ENCODE results near the gene PTPRN2.

PTPRN2 gene

DNA sequence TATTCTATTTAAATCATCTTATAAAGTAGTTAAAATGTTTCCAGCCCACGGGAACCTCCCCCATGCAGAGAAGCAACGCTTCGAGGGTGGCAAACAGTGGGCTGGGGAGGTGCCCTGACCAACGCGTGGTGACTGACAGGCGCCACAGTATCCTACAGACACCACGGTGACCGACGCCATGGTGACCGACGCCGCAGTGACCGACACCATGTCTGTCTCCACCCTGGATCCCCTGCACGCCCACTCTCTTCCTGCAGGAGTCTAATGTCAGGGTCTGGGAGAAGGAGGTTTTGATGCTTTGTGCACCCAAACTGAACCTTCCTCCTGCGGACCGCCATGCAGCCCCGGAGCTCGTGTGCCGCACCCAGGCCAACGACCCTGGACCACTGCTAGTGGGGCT lies 464.4 kb downstream of the PTPRN2 start:
- no peak for DNase-seq

GRCh38 chr7:158121441-158122045 lies 466.1 kb downstream of the PTPRN2 start:
- DNase-seq: no peak

DNA sequence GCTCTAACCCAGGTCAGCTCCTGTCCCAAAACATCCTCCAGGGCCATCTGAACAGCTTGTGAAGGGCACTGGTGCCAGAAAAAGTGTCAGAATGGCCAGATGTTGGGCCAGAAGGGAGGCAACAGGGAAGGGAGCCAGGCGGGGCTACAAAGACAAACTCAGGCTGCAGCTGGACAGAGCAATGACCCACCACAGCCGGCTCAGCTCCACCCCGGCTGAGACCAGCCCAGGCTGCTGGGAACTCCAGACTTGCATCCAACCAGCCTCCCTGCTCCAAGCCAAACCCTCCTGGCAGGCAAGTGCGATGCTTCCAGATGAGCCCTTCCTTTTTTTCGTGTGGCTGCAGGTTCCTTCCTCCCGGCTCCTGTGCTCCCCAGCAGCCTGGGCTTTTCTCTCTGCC lies 466.9 kb downstream of the PTPRN2 start:
- no peak for DNase-seq

DNA sequence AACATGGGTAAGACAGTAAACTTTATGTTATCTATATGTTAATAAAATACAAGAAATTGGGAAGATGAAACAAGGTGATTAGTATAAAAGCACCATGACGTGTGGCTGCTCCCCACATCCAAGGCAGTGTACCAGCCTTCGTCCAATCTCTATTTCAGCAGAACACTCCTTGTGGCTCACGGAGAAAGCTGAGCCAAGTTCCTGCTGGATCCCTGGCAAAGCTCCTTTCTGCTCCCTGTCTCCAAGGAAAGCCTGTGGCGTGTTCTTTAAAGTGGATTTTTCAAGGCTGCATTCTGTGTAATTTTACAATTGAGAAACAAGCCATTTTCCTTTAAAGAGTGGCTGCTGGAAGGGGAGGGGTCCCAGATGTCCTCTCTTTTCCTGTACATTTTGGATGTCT lies 467.3 kb downstream of the PTPRN2 start:
- no peak for DNase-seq

- no peak for DNase-seq
Measured at GRCh38 chr7:158117341-158118222, 470.0 kb downstream of the PTPRN2 start.

DNA sequence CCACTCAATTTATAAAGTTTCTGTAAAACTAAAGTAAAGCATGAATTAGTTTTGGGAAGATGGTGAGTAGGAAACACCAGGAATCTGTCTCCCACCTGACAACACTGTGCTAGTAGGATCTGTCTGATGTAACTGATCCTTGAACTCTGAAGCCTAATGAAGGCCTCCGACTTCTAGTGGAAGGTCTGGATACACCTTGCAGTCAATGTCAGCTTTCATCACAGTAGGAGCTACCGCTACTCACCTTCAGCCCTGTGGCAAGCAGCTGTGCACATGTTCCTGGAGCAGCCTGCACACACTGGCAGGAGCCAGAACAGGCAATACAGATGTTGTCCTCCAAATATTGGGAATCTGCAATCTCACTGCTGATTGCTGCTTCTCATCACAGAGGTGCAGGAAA lies 471.4 kb downstream of the PTPRN2 start:
- no peak for DNase-seq

GRCh38 chr7:158114056-158114850 lies 473.4 kb downstream of the PTPRN2 start:
- no peak for DNase-seq

- no peak for DNase-seq
Measured at GRCh38 chr7:158113321-158114025, 474.1 kb downstream of the PTPRN2 start.

DNA sequence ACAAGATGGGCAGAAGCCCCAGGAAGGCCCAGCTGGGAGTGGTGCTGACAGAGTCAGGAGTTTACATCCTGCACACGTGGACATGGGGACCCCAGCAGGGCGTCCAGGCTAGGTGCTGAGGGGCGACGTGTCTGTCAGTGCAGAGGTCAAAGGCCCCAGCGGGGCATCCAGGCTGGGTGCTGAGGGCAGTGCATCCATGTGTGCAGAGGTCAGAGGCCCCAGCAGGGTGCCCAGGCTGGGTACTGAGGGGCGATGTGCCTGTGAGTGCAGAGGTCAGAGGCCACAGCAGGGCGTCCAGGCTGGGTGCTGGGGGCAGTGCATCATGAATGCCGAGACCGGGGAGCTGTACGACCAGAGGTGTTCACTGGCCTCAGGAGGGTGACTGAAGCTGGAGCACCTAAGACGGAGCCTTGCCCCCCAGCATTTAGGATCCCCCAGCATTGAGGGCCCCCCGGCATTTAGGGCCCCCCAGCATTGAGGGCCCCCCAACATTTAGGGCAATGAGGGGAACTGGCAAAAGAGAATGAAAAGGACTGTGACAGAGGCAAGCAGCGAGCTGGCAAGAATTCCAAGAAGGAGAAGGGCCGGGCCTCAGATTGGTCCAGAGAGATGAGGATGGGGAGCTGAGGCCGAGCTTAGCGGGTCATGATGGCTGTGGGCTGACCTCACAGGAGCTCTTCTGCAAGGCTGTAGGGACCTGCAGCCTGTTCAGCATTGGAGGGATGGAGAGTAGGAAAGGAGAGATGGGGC lies 474.9 kb downstream of the PTPRN2 start:
- DNase-seq: no peak

GRCh38 chr7:158111906-158112570 lies 475.6 kb downstream of the PTPRN2 start:
- no peak for DNase-seq

DNA sequence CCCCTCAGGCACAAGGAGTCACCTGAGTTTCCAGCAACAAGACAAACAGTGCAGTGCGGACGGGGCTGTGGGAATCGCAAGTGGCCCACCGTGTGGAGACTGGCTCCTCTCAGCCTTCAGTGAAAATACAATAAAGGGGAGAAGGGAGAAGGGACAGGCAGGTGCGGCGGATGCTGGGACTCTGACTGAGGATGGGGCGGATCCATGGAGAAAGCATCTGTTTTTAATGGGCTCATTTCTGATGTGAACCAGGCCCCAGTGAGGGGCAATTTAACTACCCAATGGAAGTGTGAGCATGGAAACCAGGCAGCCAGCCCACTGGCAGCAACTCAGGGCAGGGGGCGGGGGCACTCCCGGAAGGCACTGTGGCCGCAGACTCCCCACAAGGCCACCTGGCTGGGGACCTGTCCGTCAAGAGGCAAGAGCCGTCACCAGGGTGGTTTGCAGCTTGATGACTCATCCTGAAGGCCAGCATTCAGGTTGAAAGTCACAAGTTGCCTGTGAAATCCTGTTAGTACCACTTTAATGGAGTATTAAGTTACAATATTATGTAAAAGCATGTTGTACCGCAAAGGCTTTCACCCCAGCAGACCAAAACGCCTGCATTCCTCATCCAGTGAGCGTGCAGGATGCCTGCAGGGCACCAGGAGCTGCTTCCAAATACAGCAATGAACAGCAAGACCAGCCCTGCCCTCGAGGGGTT lies 476.4 kb downstream of the PTPRN2 start:
- DNase-seq: no peak

DNA sequence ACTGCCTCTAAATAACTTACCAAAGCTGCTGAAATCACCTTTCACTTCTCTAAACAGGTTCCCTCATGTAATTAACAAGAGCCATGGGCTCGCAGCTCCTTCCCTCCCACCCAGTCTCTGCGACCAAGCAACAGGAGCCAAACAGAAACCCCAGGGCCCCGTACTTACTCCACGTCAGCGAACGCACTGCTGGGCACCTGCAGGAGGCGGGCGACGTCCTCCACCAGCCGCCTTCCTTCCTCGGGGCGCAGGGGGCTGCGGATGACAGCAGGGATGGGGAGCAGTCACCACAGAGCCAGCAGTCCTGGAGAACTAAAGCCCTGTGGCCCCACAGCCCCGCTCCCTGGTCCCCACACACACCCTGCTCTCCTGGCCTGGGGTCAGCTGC lies 477.0 kb downstream of the PTPRN2 start:
- no peak for DNase-seq

DNA sequence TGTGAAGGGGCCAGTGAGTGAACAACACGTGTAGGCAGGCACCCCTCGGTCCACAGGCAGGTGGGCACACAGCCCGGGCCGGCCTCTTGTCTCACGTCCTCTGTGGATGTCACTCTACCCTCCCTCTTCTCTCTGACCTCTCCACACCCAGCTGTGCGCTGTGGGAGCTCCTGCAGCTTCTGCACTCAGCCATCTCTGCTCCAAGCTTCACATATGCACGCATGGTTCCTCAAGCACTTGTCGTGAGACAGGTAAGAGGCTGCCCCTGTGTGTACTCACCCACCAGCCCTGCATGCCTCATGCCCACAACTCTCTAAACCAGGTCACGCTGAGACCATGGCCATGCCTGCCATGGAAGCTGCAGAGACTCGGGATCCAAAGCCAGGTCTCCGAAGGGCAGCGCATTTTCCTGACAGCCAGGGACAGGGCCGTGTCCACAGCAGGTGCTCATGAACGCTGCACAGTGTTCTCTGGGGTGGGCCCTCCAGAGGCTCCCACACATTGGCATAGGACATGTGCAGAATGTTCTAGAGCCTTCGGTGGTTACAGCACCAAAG lies 477.5 kb downstream of the PTPRN2 start:
- no peak for DNase-seq

DNA sequence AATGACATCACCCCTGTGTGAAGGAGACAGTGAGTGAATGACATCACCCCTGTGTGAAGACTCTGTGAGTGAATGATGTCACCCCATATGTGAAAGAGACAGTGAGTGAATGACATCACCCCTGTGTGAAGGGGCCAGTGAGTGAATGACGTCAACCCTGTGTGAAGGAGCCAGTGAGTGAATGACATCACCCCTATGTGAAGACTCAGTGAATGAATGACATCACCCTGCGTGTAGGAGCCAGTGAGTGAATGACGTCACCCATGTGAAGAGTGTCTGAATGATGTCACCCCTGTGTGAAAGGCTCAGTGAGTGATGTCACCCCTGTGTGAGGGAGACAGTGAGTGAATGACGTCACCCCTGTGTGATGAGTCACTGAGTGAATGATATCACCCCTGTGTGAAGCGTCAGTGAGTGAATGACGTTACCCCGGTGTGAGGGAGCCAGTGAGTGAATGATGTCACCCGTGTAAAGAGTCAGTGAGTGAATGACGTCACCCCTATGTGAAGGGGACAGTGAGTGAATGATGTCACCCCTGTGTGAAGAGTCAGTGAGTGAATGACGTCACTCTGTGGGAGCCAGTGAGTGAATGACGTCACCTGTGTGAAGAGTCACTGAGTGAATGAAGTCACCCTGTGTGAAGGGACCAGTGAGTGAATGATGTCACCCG lies 478.1 kb downstream of the PTPRN2 start:
- no peak for DNase-seq

DNA sequence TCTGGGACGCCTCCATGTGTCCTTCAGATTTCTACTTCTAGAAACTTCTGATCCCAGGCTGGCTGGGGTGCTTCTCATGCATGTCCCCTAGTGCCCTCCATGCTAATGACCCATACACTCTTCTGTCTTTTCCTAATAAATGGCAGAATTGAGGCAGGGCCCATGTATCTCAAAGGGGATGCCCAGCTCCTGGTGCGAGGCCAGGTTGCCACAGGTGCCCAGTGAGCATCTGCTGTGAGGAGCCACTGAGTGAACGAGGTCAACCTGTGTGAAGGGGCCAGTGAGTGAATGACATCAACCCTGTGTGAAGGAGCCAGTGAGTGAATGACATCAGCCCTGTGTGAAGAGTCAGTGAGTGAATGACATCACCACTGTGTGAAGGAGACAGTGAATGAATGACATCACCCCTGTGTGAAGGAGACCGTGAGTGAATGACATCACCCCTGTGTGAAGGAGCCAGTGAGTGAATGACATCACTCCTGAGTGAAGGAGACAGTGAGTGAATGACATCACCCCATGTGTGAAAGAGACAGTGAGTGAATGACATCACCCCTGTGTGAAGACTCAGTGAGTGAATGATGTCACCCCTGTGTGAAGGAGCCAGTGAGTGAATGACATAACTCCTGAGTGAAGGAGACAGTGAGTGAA lies 478.9 kb downstream of the PTPRN2 start:
- no peak for DNase-seq

GRCh38 chr7:158107806-158108205 lies 479.8 kb downstream of the PTPRN2 start:
- no peak for DNase-seq

DNA sequence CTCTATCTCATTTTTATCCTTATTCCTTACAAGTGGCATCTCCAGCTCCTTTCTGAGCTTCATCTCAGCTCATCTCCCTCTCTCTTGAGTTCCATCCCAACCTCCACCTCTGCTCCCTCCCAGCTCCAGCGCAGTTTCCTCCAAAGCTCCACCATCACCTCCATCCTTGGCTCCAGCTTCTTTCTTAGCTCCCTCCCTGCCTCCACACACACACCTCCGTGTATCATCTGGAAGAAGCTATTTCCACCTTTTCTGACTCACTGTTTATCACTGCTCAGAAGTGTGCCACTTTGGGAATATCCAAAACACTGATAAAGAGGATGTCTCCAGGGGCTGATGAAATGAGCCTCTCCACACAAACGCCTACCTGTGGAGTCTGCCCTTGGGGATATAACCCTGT lies 481.4 kb downstream of the PTPRN2 start:
- no peak for DNase-seq

DNA sequence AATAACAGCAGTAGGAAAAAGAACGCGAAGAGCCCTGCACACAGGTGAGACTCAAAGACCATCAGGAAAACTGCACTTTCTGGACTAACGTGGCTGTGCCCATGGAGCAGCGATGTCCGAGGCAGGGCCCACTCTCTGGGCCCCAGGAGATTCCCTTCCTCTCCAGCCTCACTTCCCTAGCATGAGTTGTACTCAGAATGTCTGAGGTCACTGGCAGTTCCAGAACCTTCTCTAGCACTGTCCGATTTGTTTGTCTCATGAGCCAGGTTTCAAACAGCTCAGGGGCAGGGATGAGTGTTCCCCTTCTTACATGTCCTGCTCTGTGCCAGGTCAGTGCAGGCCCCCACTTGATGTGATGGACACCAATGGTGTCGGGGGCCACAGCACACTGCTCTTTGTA lies 484.2 kb downstream of the PTPRN2 start:
- DNase-seq: no peak

- DNase-seq: no peak
Measured at GRCh38 chr7:158102897-158103296, 484.7 kb downstream of the PTPRN2 start.
